Omental fat pad (tissue), 4 donors: Measurements from ENCODE around the gene EFCC1. TPM values are rescaled to one million over a fixed set of nuclear protein-coding genes. Genes with fewer than 3 reads are reported as not detected.

ENCODE experiments used
- ATAC-seq: fragments of 150-250 bp; one replicate; pipeline ENCODE4 v1.9.1; 2016; ENCODE audit warnings: mild to moderate bottlenecking, moderate library complexity; ENCODE audit not compliant: low FRiP score
- DNase-seq: peaks from one replicate; pipeline ENCODE4 v3.0.0-alpha.2; 2019; ENCODE audit warnings: low spot score
- CTCF ChIP-seq, 3 donors: fragments of 450-650 bp; IDR thresholded peaks; one replicate each; pipeline ENCODE4 v1.5.1; 2016 to 2017; ENCODE audit warnings: antibody characterized with exemption in 3 of 3, mild to moderate bottlenecking in 3 of 3, moderate library complexity in 2 of 3
- total RNA-seq, 4 donors: library from RNA; depleted of rRNA; stranded (reverse); fragments of >200 nt; gene quantifications; one replicate each; pipeline ENCODE4 v1.1.0, GENCODE V29; 2016

Gene EFCC1
- total RNA-seq, 4 donors from 2014 or later = 0.72 to 6.3 (median 1.2) TPM

GRCh38 chr3:129052675-129053074 is 51.6 kb downstream of the EFCC1 start:
- ATAC-seq = no peak
- TF ChIP-seq CTCF (IDR thresholded peaks at IDR 0.05) = no peak
- no peak for DNase-seq

GRCh38 chr3:129054605-129055104 is 53.6 kb downstream of the EFCC1 start:
- TF ChIP-seq CTCF (IDR thresholded peaks at IDR 0.05) = no peak
- DNase-seq = no peak
- ATAC-seq = no peak

GRCh38 chr3:129056451-129057173 is 55.5 kb downstream of the EFCC1 start:
- DNase-seq (no peak), ATAC-seq (no peak)
- TF ChIP-seq CTCF (IDR thresholded peaks at IDR 0.05) = no peak

GRCh38 chr3:129057249-129057648 is 56.1 kb downstream of the EFCC1 start:
- no peak for TF ChIP-seq CTCF (IDR thresholded peaks at IDR 0.05)
- ATAC-seq (no peak), DNase-seq (no peak)

GRCh38 chr3:129058441-129059200 is 57.5 kb downstream of the EFCC1 start:
- TF ChIP-seq CTCF (IDR thresholded peaks at IDR 0.05) = no peak
- ATAC-seq (peak; percentile 66), DNase-seq (no peak)

GRCh38 chr3:129059311-129059958 is 58.3 kb downstream of the EFCC1 start:
- no peak for TF ChIP-seq CTCF (IDR thresholded peaks at IDR 0.05)
- DNase-seq (no peak), ATAC-seq (no peak)
